ENCODE data around the gene RNASEH1.

RNASEH1 gene

GRCh38 chr2:3526871-3527270 is 31.3 kb downstream of the RNASEH1 start:
- no peak for TF ChIP-seq POLR2A (IDR thresholded peaks at IDR 0.05; ENCODE audit: extremely low read depth, insufficient read length)
- no peak for TF ChIP-seq MAX (IDR thresholded peaks at IDR 0.05; ENCODE audit: low read depth, low read length)
- no peak for TF ChIP-seq CTCF (IDR thresholded peaks at IDR 0.05; ENCODE audit: low read depth, low read length)
- no peak for TF ChIP-seq MYC (IDR thresholded peaks at IDR 0.05; ENCODE audit: low read depth, low read length)
- DNase-seq (ENCODE audit: low read depth) = no peak
- no peak overlapping the region for H3K4me3 ChIP-seq (ENCODE audit: low read depth, low read length)

GRCh38 chr2:3523551-3524041 is 34.5 kb downstream of the RNASEH1 start:
- no peak for DNase-seq (ENCODE audit: low read depth)
- no peak overlapping the region for H3K4me3 ChIP-seq (ENCODE audit: low read depth, low read length)
- TF ChIP-seq CTCF (IDR thresholded peaks at IDR 0.05; ENCODE audit: low read depth, low read length) (no peak), MAX (IDR thresholded peaks at IDR 0.05; ENCODE audit: low read depth, low read length) (no peak), MYC (IDR thresholded peaks at IDR 0.05; ENCODE audit: low read depth, low read length) (no peak), POLR2A (IDR thresholded peaks at IDR 0.05; ENCODE audit: extremely low read depth, insufficient read length) (no peak)

GRCh38 chr2:3522961-3523421 is 35.1 kb downstream of the RNASEH1 start:
- TF ChIP-seq MYC (IDR thresholded peaks at IDR 0.05; ENCODE audit: low read depth, low read length) (no peak), MAX (IDR thresholded peaks at IDR 0.05; ENCODE audit: low read depth, low read length) (no peak), POLR2A (IDR thresholded peaks at IDR 0.05; ENCODE audit: extremely low read depth, insufficient read length) (no peak), CTCF (IDR thresholded peaks at IDR 0.05; ENCODE audit: low read depth, low read length) (no peak)
- no peak for DNase-seq (ENCODE audit: low read depth)
- H3K4me3 ChIP-seq (ENCODE audit: low read depth, low read length) = no peak overlapping the region

- H3K4me3 ChIP-seq (ENCODE audit: low read depth, low read length) = peak overlapping the region; percentile 83
- TF ChIP-seq MAX (IDR thresholded peaks at IDR 0.05; ENCODE audit: low read depth, low read length) = no peak
- no peak for TF ChIP-seq MYC (IDR thresholded peaks at IDR 0.05; ENCODE audit: low read depth, low read length)
- TF ChIP-seq POLR2A (IDR thresholded peaks at IDR 0.05; ENCODE audit: extremely low read depth, insufficient read length) = no peak
- TF ChIP-seq CTCF (IDR thresholded peaks at IDR 0.05; ENCODE audit: low read depth, low read length) = no peak
- no peak for DNase-seq (ENCODE audit: low read depth)
Measured at GRCh38 chr2:3520591-3520990, 37.5 kb downstream of the RNASEH1 start.

GRCh38 chr2:3519255-3520205 is 38.6 kb downstream of the RNASEH1 start, which contains the start of gene ADI1:
ADI1 (minus strand) TSS chr2:3519531; CDS start chr2:3519487, 44 bp downstream.
- DNase-seq (ENCODE audit: low read depth) = peak; percentile 94
- peak within 1 kb of the TSS; percentile 93 for H3K4me3 ChIP-seq (ENCODE audit: low read depth, low read length)
- TF ChIP-seq MAX (IDR thresholded peaks at IDR 0.05; ENCODE audit: low read depth, low read length) (peak; percentile 68), POLR2A (IDR thresholded peaks at IDR 0.05; ENCODE audit: extremely low read depth, insufficient read length) (peak; percentile 72), CTCF (IDR thresholded peaks at IDR 0.05; ENCODE audit: low read depth, low read length) (no peak), MYC (IDR thresholded peaks at IDR 0.05; ENCODE audit: low read depth, low read length) (peak; percentile 47)

Measured in NB4 (cell line).